Left cardiac atrium (tissue), 4 donors: ENCODE data around the gene MAT2A. TPM values are rescaled to one million over a fixed set of nuclear protein-coding genes. Genes with fewer than 3 reads are reported as not detected.
A peak's percentile ranks its signal among the peaks of the same experiment; 100 is the strongest.

Source experiments
- ATAC-seq, 2 donors: fragments of 200-7000 bp; cut with Tn5 transposase; one replicate each; pipeline ENCODE4 v1.9.1; 2020; ENCODE audit warnings: mild to moderate bottlenecking in 2 of 2, moderate library complexity in 2 of 2
- DNase-seq: peaks from one replicate; pipeline ENCODE4 v3.0.0-alpha.2; 2020
- intact Hi-C, 2 donors: fragments of 100-400 bp; cut with DNase I; formaldehyde crosslinking; loops; one replicate each; pipeline versions ENCODE4 v1.14.1 to v1.15.1; 2022 to 2023
- total RNA-seq, 2 donors: library from RNA; stranded (reverse); fragmentation: NEBNext Ultra II Directional; extraction: Animal tissue kit (Norgen Biotek cat#: 25700); gene quantifications; one replicate each; pipeline ENCODE4 v1.2.1, GENCODE V29; 2021
- donor health status: DM: no; HTN: yes; CAD: no.
- donor health status: DM: no; HTN: yes; CAD: no; lungs with severe emphysema.
- donor health status: DM: yes; HTN: yes; CAD: no.
- donor health status: Dilated cardiomyopathy.

MAT2A gene
- total RNA-seq, 2 donors from 2014 or later = 107 to 389 TPM

GRCh38 chr2:85523062-85523902, 15.7 kb upstream of the MAT2A start:
- no peak for ATAC-seq

GRCh38 chr2:85523903-85524335, 15.0 kb upstream of the MAT2A start:
- intact Hi-C loops = no loop called here
- ATAC-seq (no peak), DNase-seq (no peak)

More at GRCh38 chr2:85523062-85523902, 15.7 kb upstream of the MAT2A start:
- no peak for DNase-seq
- intact Hi-C loops = no loop called here

GRCh38 chr2:85524336-85524908, 14.5 kb upstream of the MAT2A start:
- no peak for DNase-seq
- peak; percentile 71 to 79 for ATAC-seq
- intact Hi-C loops = no loop called here

GRCh38 chr2:85525029-85525428, 13.9 kb upstream of the MAT2A start:
- DNase-seq = no peak
- intact Hi-C loops = no loop called here
- no peak for ATAC-seq

- DNase-seq (no peak), ATAC-seq (no peak)
- intact Hi-C loops = no loop called here
These were observed 13.4 kb upstream of the MAT2A start for GRCh38 chr2:85525567-85525966.

GRCh38 chr2:85527787-85528186, 11.2 kb upstream of the MAT2A start:
- intact Hi-C loops = no loop called here
- ATAC-seq (no peak), DNase-seq (no peak)

GRCh38 chr2:85528355-85528754, 10.6 kb upstream of the MAT2A start:
- DNase-seq (no peak), ATAC-seq (no peak)
- intact Hi-C loops = no loop called here

GRCh38 chr2:85529809-85530208, 9.2 kb upstream of the MAT2A start:
- intact Hi-C loops = no loop called here
- ATAC-seq = no peak

GRCh38 chr2:85531589-85531988, 7.4 kb upstream of the MAT2A start:
- ATAC-seq (no peak), DNase-seq (no peak)
- intact Hi-C loops = no loop called here

More at GRCh38 chr2:85529809-85530208, 9.2 kb upstream of the MAT2A start:
- no peak for DNase-seq

- no peak for ATAC-seq
- DNase-seq = no peak
- intact Hi-C loops = loop anchor here in 1 of 2 donors (2.0 kb wide), 1 partner anchor 27 kb away; no protein-coding TSS in a partner anchor
These were observed 4.9 kb upstream of the MAT2A start for GRCh38 chr2:85534099-85534498.

- no peak for DNase-seq
- intact Hi-C loops = loop anchor here (2.0 to 5.0 kb wide), 3 partner anchors 28 to 113 kb away; no protein-coding TSS in a partner anchor
- ATAC-seq = no peak
These were observed 4.1 kb upstream of the MAT2A start for GRCh38 chr2:85534881-85535280.

GRCh38 chr2:85536479-85536878, 2.5 kb upstream of the MAT2A start:
- DNase-seq (no peak), ATAC-seq (no peak)
- intact Hi-C loops = loop anchor here (5.0 kb wide), 2 partner anchors 99 to 114 kb away; no protein-coding TSS in a partner anchor

- peak; percentile 9 for ATAC-seq
- intact Hi-C loops = loop anchor here (1.0 to 5.0 kb wide), 3 partner anchors 100 to 116 kb away; no protein-coding TSS in a partner anchor
- DNase-seq = peak; percentile 65
These were observed 1.1 kb upstream of the MAT2A start for GRCh38 chr2:85537600-85538506.

- intact Hi-C loops = loop anchor here (5.0 kb wide), 2 partner anchors 102 to 117 kb away; no protein-coding TSS in a partner anchor
- ATAC-seq (peak; percentile 63 to 69), DNase-seq (peak; percentile 82)
These were observed 579 bp downstream of the MAT2A start for GRCh38 chr2:85539361-85540132.

GRCh38 chr2:85540133-85540648, 1.2 kb downstream of the MAT2A start:
- no peak for DNase-seq
- intact Hi-C loops = no loop called here
- no peak for ATAC-seq

- intact Hi-C loops = no loop called here
- ATAC-seq = no peak
- DNase-seq = no peak
These were observed 2.3 kb downstream of the MAT2A start for GRCh38 chr2:85541262-85541661.

- DNase-seq = no peak
- intact Hi-C loops = no loop called here
- ATAC-seq = no peak
These were observed 2.9 kb downstream of the MAT2A start for GRCh38 chr2:85541753-85542457.

- no peak for DNase-seq
- no peak for ATAC-seq
- intact Hi-C loops = no loop called here
These were observed 3.8 kb downstream of the MAT2A start for GRCh38 chr2:85542777-85543176.
